Measurements from ENCODE around the gene FRMD3.

DNA sequence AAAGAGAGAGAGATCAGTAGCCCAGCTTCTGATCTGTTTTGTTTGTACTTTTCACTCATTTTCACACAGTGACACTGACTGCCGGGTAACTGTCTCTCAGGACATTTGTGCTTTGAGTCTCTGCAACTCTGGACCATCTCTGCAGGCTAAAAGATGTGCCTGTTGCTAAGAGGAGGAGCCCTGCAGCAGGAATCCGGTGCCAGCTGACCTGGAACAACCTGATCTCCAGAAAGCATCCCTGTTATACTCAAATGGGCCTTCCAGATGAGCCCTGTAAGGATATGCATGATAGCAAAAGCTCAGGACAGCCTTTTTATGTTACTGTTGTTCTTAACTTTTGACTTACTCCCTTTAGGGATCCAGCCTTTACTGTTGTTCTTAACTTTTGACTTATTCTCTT is 304.6 kb downstream of the FRMD3 start:
- no peak for TF ChIP-seq ELF4 (CRISPR knock-in tag; IDR thresholded peaks at IDR 0.05; ENCODE audit: low read depth)
- TF ChIP-seq, protein P1, sequence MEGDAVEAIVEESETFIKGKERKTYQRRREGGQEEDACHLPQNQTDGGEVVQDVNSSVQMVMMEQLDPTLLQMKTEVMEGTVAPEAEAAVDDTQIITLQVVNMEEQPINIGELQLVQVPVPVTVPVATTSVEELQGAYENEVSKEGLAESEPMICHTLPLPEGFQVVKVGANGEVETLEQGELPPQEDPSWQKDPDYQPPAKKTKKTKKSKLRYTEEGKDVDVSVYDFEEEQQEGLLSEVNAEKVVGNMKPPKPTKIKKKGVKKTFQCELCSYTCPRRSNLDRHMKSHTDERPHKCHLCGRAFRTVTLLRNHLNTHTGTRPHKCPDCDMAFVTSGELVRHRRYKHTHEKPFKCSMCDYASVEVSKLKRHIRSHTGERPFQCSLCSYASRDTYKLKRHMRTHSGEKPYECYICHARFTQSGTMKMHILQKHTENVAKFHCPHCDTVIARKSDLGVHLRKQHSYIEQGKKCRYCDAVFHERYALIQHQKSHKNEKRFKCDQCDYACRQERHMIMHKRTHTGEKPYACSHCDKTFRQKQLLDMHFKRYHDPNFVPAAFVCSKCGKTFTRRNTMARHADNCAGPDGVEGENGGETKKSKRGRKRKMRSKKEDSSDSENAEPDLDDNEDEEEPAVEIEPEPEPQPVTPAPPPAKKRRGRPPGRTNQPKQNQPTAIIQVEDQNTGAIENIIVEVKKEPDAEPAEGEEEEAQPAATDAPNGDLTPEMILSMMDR (IDR thresholded peaks at IDR 0.05) = no peak
- TF ChIP-seq, protein P2, sequence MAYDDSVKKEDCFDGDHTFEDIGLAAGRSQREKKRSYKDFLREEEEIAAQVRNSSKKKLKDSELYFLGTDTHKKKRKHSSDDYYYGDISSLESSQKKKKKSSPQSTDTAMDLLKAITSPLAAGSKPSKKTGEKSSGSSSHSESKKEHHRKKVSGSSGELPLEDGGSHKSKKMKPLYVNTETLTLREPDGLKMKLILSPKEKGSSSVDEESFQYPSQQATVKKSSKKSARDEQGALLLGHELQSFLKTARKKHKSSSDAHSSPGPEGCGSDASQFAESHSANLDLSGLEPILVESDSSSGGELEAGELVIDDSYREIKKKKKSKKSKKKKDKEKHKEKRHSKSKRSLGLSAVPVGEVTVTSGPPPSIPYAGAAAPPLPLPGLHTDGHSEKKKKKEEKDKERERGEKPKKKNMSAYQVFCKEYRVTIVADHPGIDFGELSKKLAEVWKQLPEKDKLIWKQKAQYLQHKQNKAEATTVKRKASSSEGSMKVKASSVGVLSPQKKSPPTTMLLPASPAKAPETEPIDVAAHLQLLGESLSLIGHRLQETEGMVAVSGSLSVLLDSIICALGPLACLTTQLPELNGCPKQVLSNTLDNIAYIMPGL (CRISPR knock-in tag; IDR thresholded peaks at IDR 0.05) = no peak

Data from WTC11 (cell line).